Measurements from ENCODE around the gene CX3CL1.

DNA sequence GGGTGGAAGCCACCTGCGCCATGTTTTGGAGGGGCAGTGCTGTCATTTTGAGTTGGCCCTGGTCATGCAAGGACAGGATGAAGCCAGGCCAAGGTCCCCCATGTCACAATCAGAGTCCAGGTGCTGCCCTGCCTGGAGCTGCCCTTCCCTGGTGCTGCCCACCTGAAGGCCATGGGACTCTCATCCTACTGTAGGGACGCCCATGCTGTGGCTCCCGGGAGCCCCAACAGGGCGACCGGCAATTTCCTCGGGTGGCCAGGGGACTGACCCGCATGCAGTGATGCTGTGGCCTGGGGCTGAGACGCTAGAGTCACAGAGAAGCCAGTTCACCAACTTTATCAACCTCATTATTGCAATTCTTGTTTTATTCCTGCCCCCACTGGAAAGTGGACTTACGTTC is 40.3 kb downstream of the CX3CL1 start:
- TF ChIP-seq POLR2AphosphoS5 (IDR thresholded peaks at IDR 0.05; ENCODE audit: low read depth, low read length) (no peak), POLR2A (IDR thresholded peaks at IDR 0.05; ENCODE audit: low read depth, low read length) (no peak), TAF1 (IDR thresholded peaks at IDR 0.05; ENCODE audit: borderline replicate concordance, low read depth, low read length) (no peak)

Measured in GM12892 (cell line).